Activated naive CD8-positive, alpha-beta T cell treated with anti-CD3 and anti-CD28 coated beads, Interleukin-2, amount 50 U/mL, for 24 hours (primary cell): ENCODE data around the gene NEGR1.

Source experiments
- ATAC-seq: fragments of 150-1000 bp; cut with Tn5 transposase; one replicate; pipeline ENCODE4 v1.10.0; 2021
- DNase-seq: peaks from one replicate; pipeline ENCODE4 v3.0.0; 2021
- H3K27ac Mint-ChIP-seq: one replicate; pipeline ENCODE4 v1.8.0; 2021; ENCODE audit warnings: mild to moderate bottlenecking, mixed read lengths
- H3K27me3 Mint-ChIP-seq: one replicate; pipeline ENCODE4 v1.8.0; 2021; ENCODE audit warnings: mixed read lengths
- H3K36me3 Mint-ChIP-seq: one replicate; pipeline ENCODE4 v1.8.0; 2021; ENCODE audit warnings: low read depth, mixed read lengths
- H3K4me1 Mint-ChIP-seq: one replicate; pipeline ENCODE4 v1.8.0; 2021; ENCODE audit warnings: mixed read lengths
- H3K4me3 Mint-ChIP-seq: one replicate; pipeline ENCODE4 v1.8.0; 2021; ENCODE audit warnings: mild to moderate bottlenecking, moderate library complexity, mixed read lengths
- H3K9me3 Mint-ChIP-seq: one replicate; pipeline ENCODE4 v1.8.0; 2021; ENCODE audit warnings: mixed read lengths

Gene NEGR1

GRCh38 chr1:71829346-71829745 lies 453.0 kb downstream of the NEGR1 start:
- ATAC-seq = no peak

GRCh38 chr1:71828431-71829012 lies 453.8 kb downstream of the NEGR1 start:
- Mint-ChIP-seq H3K9me3 (peaks cover 6% of the 10 kb centered on the region), H3K36me3 (no peaks in the 10 kb centered on the region), H3K27ac (no peak overlapping the region), H3K4me1 (no peaks in the 10 kb centered on the region), H3K4me3 (no peak overlapping the region), H3K27me3 (no peaks in the 10 kb centered on the region)
- no peak for DNase-seq
- no peak for ATAC-seq

More at GRCh38 chr1:71829346-71829745, 453.0 kb downstream of the NEGR1 start:
- no peak for DNase-seq
- Mint-ChIP-seq H3K27ac (no peak overlapping the region), H3K4me1 (no peaks in the 10 kb centered on the region), H3K4me3 (no peak overlapping the region), H3K27me3 (no peaks in the 10 kb centered on the region), H3K9me3 (peaks cover 6% of the 10 kb centered on the region), H3K36me3 (no peaks in the 10 kb centered on the region)

DNA sequence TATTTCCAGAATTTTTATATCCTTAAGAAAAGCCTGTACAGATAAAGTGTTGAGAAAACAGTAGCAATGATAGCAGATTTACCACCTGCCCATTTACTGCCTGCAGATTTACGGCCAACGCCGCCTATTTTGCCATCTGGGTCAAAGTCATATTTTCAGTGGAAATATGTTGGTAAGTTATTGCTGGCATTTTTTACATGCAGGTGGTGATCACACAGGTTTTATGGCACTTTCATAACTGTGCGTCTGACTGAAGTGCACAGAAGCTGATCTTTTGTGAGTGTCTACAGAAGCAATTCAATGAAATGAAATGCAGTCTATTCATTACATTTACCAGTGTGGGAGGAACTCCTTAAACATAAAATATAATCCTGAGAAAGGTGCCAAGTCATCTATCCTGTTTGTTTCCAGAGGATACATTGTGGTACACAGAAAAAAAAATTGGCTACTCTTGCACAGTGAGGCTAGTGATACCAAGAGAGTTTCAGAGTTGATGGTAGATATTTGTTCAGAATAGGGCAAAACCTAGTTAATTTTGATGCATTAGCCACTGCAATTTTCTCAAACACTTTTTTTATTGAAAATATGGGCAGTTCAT lies 458.5 kb downstream of the NEGR1 start:
- Mint-ChIP-seq H3K4me1 (no peaks in the 10 kb centered on the region), H3K27ac (no peak overlapping the region), H3K4me3 (no peak overlapping the region), H3K36me3 (no peaks in the 10 kb centered on the region), H3K9me3 (peaks cover 4% of the 10 kb centered on the region), H3K27me3 (no peaks in the 10 kb centered on the region)
- DNase-seq (no peak), ATAC-seq (no peak)

DNA sequence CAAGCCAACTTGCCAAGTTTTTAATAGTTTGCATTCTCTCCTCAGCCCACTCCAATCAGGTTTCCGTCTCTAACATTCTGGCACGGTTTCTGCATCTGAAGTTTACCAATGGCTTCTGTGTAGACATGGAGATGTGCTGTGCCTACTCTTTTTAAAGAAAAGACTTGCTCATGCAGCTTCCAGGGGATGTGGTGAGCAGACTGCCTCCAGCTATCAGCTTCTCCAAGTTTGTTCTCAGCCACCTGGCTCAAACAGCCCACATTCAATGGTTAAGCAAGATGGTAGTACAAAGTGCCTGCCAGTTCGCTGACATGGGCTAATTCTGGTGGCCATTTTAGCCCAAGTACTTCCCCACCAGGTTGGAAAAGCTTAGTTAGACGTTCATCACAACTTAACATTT lies 465.3 kb downstream of the NEGR1 start:
- Mint-ChIP-seq H3K36me3 (no peaks in the 10 kb centered on the region), H3K4me3 (no peak overlapping the region), H3K27ac (no peak overlapping the region), H3K4me1 (no peaks in the 10 kb centered on the region), H3K9me3 (peaks cover 11% of the 10 kb centered on the region), H3K27me3 (no peaks in the 10 kb centered on the region)
- no peak for ATAC-seq
- DNase-seq = no peak

- DNase-seq = no peak
- Mint-ChIP-seq H3K4me3 (no peak overlapping the region), H3K27me3 (no peaks in the 10 kb centered on the region), H3K27ac (no peak overlapping the region), H3K4me1 (no peaks in the 10 kb centered on the region), H3K9me3 (no peaks in the 10 kb centered on the region), H3K36me3 (no peaks in the 10 kb centered on the region)
- ATAC-seq = no peak
Observed at GRCh38 chr1:71809085-71809484, 473.3 kb downstream of the NEGR1 start.

DNA sequence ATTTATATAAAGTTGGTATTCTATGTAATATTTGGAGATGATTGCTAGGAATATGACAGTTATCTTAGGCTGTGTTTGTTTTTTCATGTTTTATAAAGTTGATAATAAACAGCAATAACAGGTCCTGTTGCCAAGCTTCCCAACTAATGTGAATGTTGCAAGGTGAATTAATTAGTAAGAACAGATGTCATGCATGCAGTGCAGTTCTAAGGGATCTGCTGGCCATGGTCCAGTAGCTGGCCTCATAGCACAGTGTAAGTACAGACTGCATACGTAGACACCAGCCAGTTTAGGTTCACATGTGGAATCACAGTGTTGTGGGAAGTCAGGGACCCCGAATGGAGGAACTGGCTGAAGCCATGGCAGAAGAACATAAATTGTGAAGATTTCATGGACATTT lies 478.2 kb downstream of the NEGR1 start:
- DNase-seq = no peak

GRCh38 chr1:71796006-71796405 lies 486.3 kb downstream of the NEGR1 start:
- Mint-ChIP-seq H3K4me1 (no peaks in the 10 kb centered on the region), H3K4me3 (no peak overlapping the region), H3K27me3 (no peaks in the 10 kb centered on the region), H3K27ac (no peak overlapping the region), H3K9me3 (no peaks in the 10 kb centered on the region), H3K36me3 (no peaks in the 10 kb centered on the region)
- DNase-seq = no peak
- no peak for ATAC-seq

More for the DNA sequence above, 478.2 kb downstream of the NEGR1 start:
- no peaks in the 10 kb centered on the region for H3K9me3 Mint-ChIP-seq
- H3K4me1 Mint-ChIP-seq = no peaks in the 10 kb centered on the region
- no peaks in the 10 kb centered on the region for H3K36me3 Mint-ChIP-seq
- no peak overlapping the region for H3K4me3 Mint-ChIP-seq
- H3K27ac Mint-ChIP-seq = no peak overlapping the region
- ATAC-seq = no peak
- H3K27me3 Mint-ChIP-seq = no peaks in the 10 kb centered on the region

DNA sequence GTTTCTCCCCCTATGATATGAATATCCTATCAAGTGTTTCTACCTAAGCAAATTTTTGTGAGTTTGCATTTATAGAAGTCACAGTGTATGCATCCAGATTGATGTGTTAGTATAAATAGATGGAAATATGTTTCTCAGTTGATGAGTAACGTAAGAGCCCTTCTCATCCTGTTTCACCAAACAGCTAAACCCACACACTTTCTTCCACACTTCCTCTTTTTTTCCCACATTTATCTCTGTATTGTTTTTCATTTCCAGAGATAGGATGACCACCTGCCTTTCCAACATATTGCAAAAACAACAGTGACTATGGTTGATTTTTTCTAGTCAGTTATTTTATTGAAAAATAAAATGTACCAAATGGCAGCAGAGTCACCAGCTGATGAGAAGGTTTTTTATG lies 490.1 kb downstream of the NEGR1 start:
- Mint-ChIP-seq H3K36me3 (no peaks in the 10 kb centered on the region), H3K4me1 (no peaks in the 10 kb centered on the region), H3K27me3 (no peaks in the 10 kb centered on the region), H3K9me3 (no peaks in the 10 kb centered on the region), H3K4me3 (no peak overlapping the region), H3K27ac (no peak overlapping the region)
- DNase-seq (no peak), ATAC-seq (no peak)

GRCh38 chr1:71788113-71788512 lies 494.2 kb downstream of the NEGR1 start:
- H3K4me3 Mint-ChIP-seq = no peak overlapping the region
- ATAC-seq (no peak), DNase-seq (no peak)
- H3K4me1 Mint-ChIP-seq = no peaks in the 10 kb centered on the region
- no peak overlapping the region for H3K27ac Mint-ChIP-seq
- H3K27me3 Mint-ChIP-seq = no peaks in the 10 kb centered on the region
- H3K9me3 Mint-ChIP-seq = no peaks in the 10 kb centered on the region
- H3K36me3 Mint-ChIP-seq = no peaks in the 10 kb centered on the region

DNA sequence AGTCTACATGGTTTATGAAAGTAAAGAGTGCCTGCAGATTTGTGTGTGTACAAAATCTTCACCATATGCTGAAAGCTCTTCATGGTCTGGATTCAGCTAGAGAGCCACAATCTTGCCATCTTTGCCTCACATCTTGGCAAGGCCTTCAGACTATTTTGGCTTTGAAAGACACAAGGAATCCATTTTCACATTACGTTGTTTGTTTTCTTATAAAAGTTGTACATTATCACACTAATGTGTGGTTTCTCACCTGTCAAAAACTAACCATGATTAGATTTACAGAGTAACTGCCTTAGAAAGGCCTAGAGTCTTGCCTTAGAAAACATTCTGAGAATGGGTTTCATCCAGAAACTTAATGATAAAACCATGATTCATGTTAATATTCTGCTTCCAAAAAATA lies 494.6 kb downstream of the NEGR1 start:
- no peak overlapping the region for H3K27ac Mint-ChIP-seq
- no peaks in the 10 kb centered on the region for H3K36me3 Mint-ChIP-seq
- DNase-seq = no peak
- no peak overlapping the region for H3K4me3 Mint-ChIP-seq
- no peaks in the 10 kb centered on the region for H3K9me3 Mint-ChIP-seq
- H3K4me1 Mint-ChIP-seq = no peaks in the 10 kb centered on the region
- ATAC-seq = no peak
- H3K27me3 Mint-ChIP-seq = no peaks in the 10 kb centered on the region

DNA sequence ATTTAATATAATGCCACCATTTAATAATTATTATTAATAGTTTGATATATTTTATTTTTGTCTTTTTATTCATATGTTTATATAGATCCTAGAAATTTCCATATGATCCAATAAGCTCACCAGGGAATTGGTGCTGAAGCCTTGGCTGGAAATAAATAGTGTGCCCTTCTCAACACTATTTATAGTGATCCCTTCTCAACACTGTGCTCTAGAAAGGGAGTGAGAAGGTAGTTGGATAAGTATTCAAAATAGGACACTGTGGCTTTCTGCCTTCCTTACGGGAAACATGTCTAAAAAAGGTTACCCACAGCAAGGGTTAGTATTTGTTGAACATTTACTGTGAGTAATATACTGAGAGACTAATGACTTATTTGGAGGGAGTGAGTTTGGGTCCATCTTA lies 496.1 kb downstream of the NEGR1 start:
- Mint-ChIP-seq H3K4me3 (no peak overlapping the region), H3K36me3 (no peaks in the 10 kb centered on the region), H3K27me3 (no peaks in the 10 kb centered on the region), H3K27ac (no peak overlapping the region), H3K9me3 (no peaks in the 10 kb centered on the region), H3K4me1 (no peaks in the 10 kb centered on the region)
- ATAC-seq (no peak), DNase-seq (no peak)

GRCh38 chr1:71785450-71785849 lies 496.9 kb downstream of the NEGR1 start:
- H3K4me3 Mint-ChIP-seq = no peak overlapping the region
- no peaks in the 10 kb centered on the region for H3K9me3 Mint-ChIP-seq
- H3K36me3 Mint-ChIP-seq = no peaks in the 10 kb centered on the region
- H3K4me1 Mint-ChIP-seq = peaks cover 2% of the 10 kb centered on the region
- ATAC-seq (no peak), DNase-seq (no peak)
- H3K27ac Mint-ChIP-seq = no peak overlapping the region
- H3K27me3 Mint-ChIP-seq = no peaks in the 10 kb centered on the region

GRCh38 chr1:71785000-71785399 lies 497.3 kb downstream of the NEGR1 start:
- no peak overlapping the region for H3K27ac Mint-ChIP-seq
- H3K36me3 Mint-ChIP-seq = no peaks in the 10 kb centered on the region
- H3K9me3 Mint-ChIP-seq = no peaks in the 10 kb centered on the region
- H3K4me1 Mint-ChIP-seq = peaks cover 2% of the 10 kb centered on the region
- H3K27me3 Mint-ChIP-seq = no peaks in the 10 kb centered on the region
- DNase-seq (no peak), ATAC-seq (no peak)
- H3K4me3 Mint-ChIP-seq = no peak overlapping the region

DNA sequence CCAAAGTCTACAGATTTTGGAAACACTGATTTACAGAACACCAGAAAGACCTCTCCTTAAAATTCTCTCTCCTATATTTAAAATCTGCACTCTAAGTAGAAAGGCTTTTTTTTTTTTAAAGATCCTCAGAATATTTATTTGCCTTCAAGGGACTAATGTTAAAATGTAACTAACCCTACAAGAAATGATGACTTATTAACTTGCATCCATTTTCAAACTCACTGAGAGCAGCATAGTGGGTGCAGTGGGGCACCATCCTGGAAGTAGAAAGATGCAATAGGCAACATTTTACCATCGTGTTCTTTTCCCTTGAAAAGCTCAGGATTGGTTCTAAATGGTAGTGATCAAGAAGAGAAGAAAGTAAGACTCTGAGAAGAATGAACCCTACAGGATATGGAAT lies 498.1 kb downstream of the NEGR1 start:
- no peaks in the 10 kb centered on the region for H3K27me3 Mint-ChIP-seq
- no peak overlapping the region for H3K27ac Mint-ChIP-seq
- H3K4me3 Mint-ChIP-seq = no peak overlapping the region
- ATAC-seq = no peak
- H3K9me3 Mint-ChIP-seq = no peaks in the 10 kb centered on the region
- H3K4me1 Mint-ChIP-seq = peaks cover 2% of the 10 kb centered on the region
- DNase-seq = no peak
- no peaks in the 10 kb centered on the region for H3K36me3 Mint-ChIP-seq

GRCh38 chr1:71783071-71783470 lies 499.3 kb downstream of the NEGR1 start:
- ATAC-seq (no peak), DNase-seq (no peak)
- Mint-ChIP-seq H3K36me3 (no peaks in the 10 kb centered on the region), H3K27me3 (no peaks in the 10 kb centered on the region), H3K4me3 (no peak overlapping the region), H3K9me3 (no peaks in the 10 kb centered on the region), H3K27ac (no peak overlapping the region), H3K4me1 (peaks cover 2% of the 10 kb centered on the region)

DNA sequence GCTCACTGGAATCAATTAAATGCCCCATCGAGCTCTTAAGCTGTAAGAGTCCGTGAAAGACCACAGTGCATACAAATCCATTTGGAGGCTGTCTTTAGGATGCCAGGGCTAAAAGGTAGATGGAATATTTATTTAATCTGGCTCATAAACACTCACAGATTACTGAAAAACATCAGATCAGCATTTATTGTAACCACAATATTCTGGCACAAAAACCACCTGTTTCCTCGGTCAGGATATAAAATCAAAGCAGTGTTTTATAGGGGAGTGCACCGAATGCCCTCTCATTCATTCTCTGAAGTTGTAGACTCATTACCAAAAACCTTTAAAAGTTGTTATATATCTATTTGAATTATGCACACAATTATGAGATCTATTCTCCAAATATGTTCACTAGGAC lies 500.9 kb downstream of the NEGR1 start:
- Mint-ChIP-seq H3K4me1 (peaks cover 2% of the 10 kb centered on the region), H3K4me3 (no peak overlapping the region), H3K9me3 (no peaks in the 10 kb centered on the region), H3K27me3 (no peaks in the 10 kb centered on the region), H3K36me3 (no peaks in the 10 kb centered on the region), H3K27ac (no peak overlapping the region)
- no peak for DNase-seq
- no peak for ATAC-seq
